HepG2 (cell line): Measurements from ENCODE around the gene ARHGAP32. TPM values are rescaled to one million over a fixed set of nuclear protein-coding genes. Genes with fewer than 3 reads are reported as not detected.

Source experiments
- ATAC-seq: fragments of 200-7000 bp; cut with Tn5 transposase; 3 replicates; pipeline ENCODE4 v1.9.1; 2020; ENCODE audit warnings: mild to moderate bottlenecking, moderate library complexity
- BruUV-seq: library from RNA; stranded (reverse); fragments of 400-500 nt; replicated peaks from 2 replicates; lab custom pipeline; 2021; lab: Mats Ljungman, UMichigan
- CTCF ChIA-PET: fragments of 300-600 bp; formaldehyde crosslinking; extraction: SDS; loops from one replicate; lab custom pipeline; 2021; ENCODE audit warnings: low total read pairs, inconsistent platforms, low intra/inter-chr PET ratio; lab: Yijun Ruan, JAX
- POLR2A ChIA-PET: fragments of 350-600 bp; sonication (Branson Sonifier 250); formaldehyde crosslinking; loops from one replicate; lab custom pipeline; 2020; ENCODE audit warnings: antibody characterized with exemption, inconsistent platforms; lab: Yijun Ruan, JAX
- DNase-seq: peaks from one replicate; pipeline ENCODE4 v3.0.0-alpha.2; 2015; ENCODE audit warnings: low spot score
- FAIRE-seq: peaks from 3 replicates; lab custom pipeline; 2011; peaks lifted over from hg19 to GRCh38; lab: Jason Lieb, UNC
- H2AFZ ChIP-seq: one replicate; pipeline ENCODE4 v1.6.1; 2011; ENCODE audit warnings: low read length, inconsistent platforms
- H3K27ac ChIP-seq: fragments of 300-600 bp; 3 replicates; pipeline ENCODE4 v1.8.0; 2011; ENCODE audit warnings: mixed run types, mild to moderate bottlenecking, mixed read lengths, low read length, inconsistent platforms; ENCODE audit not compliant: insufficient read depth; ENCODE audit errors: extremely low read length
- H3K27me3 ChIP-seq, 2 experiments: fragments of 200-600 bp in 1 of 2; 2 replicates in 1 of 2; 3 replicates in 1 of 2; pipeline versions ENCODE4 v1.6.0 to v1.8.0; 2011; ENCODE audit warnings: low read length in 2 of 2, mild to moderate bottlenecking in 2 of 2, moderate library complexity in 2 of 2, inconsistent platforms in 1 of 2; ENCODE audit not compliant: insufficient read depth in 2 of 2, control insufficient read depth in 1 of 2
- H3K36me3 ChIP-seq, 2 experiments: fragments of 200-600 bp in 1 of 2; replicated peaks in 1 of 2; 2 replicates in 1 of 2; 3 replicates in 1 of 2; pipeline versions ENCODE4 v1.5.1 to v1.8.0; 2011; ENCODE audit warnings: low read length in 2 of 2, inconsistent platforms in 1 of 2; ENCODE audit not compliant: insufficient read depth in 2 of 2, control insufficient read depth in 1 of 2
- H3K4me1 ChIP-seq: 2 replicates; pipeline ENCODE4 v1.5.1; 2012; ENCODE audit warnings: low read length, inconsistent platforms; ENCODE audit not compliant: insufficient read depth
- H3K4me2 ChIP-seq: 2 replicates; pipeline ENCODE4 v1.6.0; 2011; ENCODE audit warnings: low read depth, low read length, inconsistent platforms
- H3K4me3 ChIP-seq, 3 experiments: fragments of 200-600 bp in 1 of 3; sonication (generic), shearing (Covaris generic) in 1 of 3; replicated peaks in 1 of 3; 2 replicates each; pipeline ENCODE4 v1.5.1; 2011 to 2016; ENCODE audit warnings: low read length in 3 of 3, inconsistent platforms in 2 of 3, low read depth in 2 of 3, mild to moderate bottlenecking in 2 of 3, control low read depth in 1 of 3, mixed read lengths in 1 of 3; ENCODE audit not compliant: insufficient read depth in 1 of 3
- H3K79me2 ChIP-seq: one replicate; pipeline ENCODE4 v1.6.1; 2011; ENCODE audit warnings: low read length, inconsistent platforms; ENCODE audit not compliant: insufficient read depth
- H3K9ac ChIP-seq: 2 replicates; pipeline ENCODE4 v1.6.0; 2011; ENCODE audit warnings: mild to moderate bottlenecking, low read depth, low read length, inconsistent platforms; ENCODE audit not compliant: insufficient read depth
- H3K9me3 ChIP-seq: 2 replicates; pipeline ENCODE4 v1.5.1; 2012; ENCODE audit warnings: mild to moderate bottlenecking, low read length
- H4K20me1 ChIP-seq: 2 replicates; pipeline ENCODE4 v1.6.0; 2011; ENCODE audit warnings: inconsistent platforms, mild to moderate bottlenecking, low read length, moderate library complexity; ENCODE audit not compliant: insufficient read depth
- ASH2L ChIP-seq: fragments of 300-600, 200-600 bp; sonication (generic); IDR thresholded peaks from 2 replicates; pipeline ENCODE4 v1.7.0; 2017; ENCODE audit warnings: low read depth, mild to moderate bottlenecking, moderate library complexity, mixed read lengths, low read length; ENCODE audit not compliant: insufficient read length
- CEBPB ChIP-seq: IDR thresholded peaks from 2 replicates; pipeline ENCODE4 v1.6.1; 2011; ENCODE audit warnings: low read depth, low read length, improper control_type of control experiment, borderline replicate concordance
- FOXK2 ChIP-seq: fragments of 450-650 bp; IDR thresholded peaks from 2 replicates; pipeline ENCODE4 v1.6.1; 2016
- HES4 ChIP-seq: sonication (generic); formaldehyde crosslinking; IDR thresholded peaks from 2 replicates; pipeline ENCODE4 v1.9.0; 2021; ENCODE audit warnings: mild to moderate bottlenecking, missing genetic modification reagents, borderline replicate concordance
- HNRNPK ChIP-seq: fragments of 200-400 bp; formaldehyde crosslinking; IDR thresholded peaks from 2 replicates; pipeline ENCODE4 v1.6.1; 2018; ENCODE audit warnings: low read length, low read depth, moderate library complexity, mild to moderate bottlenecking; ENCODE audit not compliant: poor library complexity, severe bottlenecking
- KDM5A ChIP-seq: fragments of 200-600 bp; sonication (generic); IDR thresholded peaks from 2 replicates; pipeline ENCODE4 v1.7.0; 2018; ENCODE audit warnings: antibody characterized with exemption, mild to moderate bottlenecking, low read length, borderline replicate concordance
- MAFF ChIP-seq: IDR thresholded peaks from 2 replicates; pipeline ENCODE4 v1.6.1; 2011; ENCODE audit warnings: low read depth, low read length, improper control_type of control experiment
- MAFG ChIP-seq: sonication (generic); formaldehyde crosslinking; IDR thresholded peaks from 2 replicates; pipeline ENCODE4 v1.5.1; 2020; ENCODE audit warnings: mild to moderate bottlenecking, missing genetic modification reagents
- TCF12 ChIP-seq, 2 experiments: fragments of 450-650 bp in 1 of 2; sonication (generic) in 1 of 2; formaldehyde crosslinking in 1 of 2; IDR thresholded peaks; 2 replicates each; pipeline versions ENCODE4 v1.6.1 to v1.8.0; 2017 to 2022; ENCODE audit warnings: antibody characterized with exemption in 1 of 2, mild to moderate bottlenecking in 1 of 2, missing genetic modification reagents in 1 of 2, moderate library complexity in 1 of 2
- ZNF225 ChIP-seq: sonication (generic); formaldehyde crosslinking; IDR thresholded peaks from 2 replicates; pipeline ENCODE4 v1.4.0; 2020; ENCODE audit warnings: mild to moderate bottlenecking, missing genetic modification reagents
- ZNF33A ChIP-seq: sonication (generic); formaldehyde crosslinking; IDR thresholded peaks from 2 replicates; pipeline ENCODE4 v1.5.1; 2020; ENCODE audit warnings: missing genetic modification reagents, mild to moderate bottlenecking, moderate library complexity, borderline replicate concordance
- ZNF839 ChIP-seq: sonication (generic); formaldehyde crosslinking; IDR thresholded peaks from 2 replicates; pipeline ENCODE4 v1.4.0; 2020; ENCODE audit warnings: missing genetic modification reagents, mild to moderate bottlenecking, borderline replicate concordance
- ZZZ3 ChIP-seq: sonication (generic); formaldehyde crosslinking; IDR thresholded peaks from 2 replicates; pipeline ENCODE4 v1.4.0; 2020; ENCODE audit warnings: missing genetic modification reagents, mild to moderate bottlenecking, borderline replicate concordance
- WGBS: methylation state at CpG from one replicate; pipeline ENCODE4 v1.1.6; 2017; ENCODE audit warnings: low lambda C conversion rate; 5-methylcytosine and 5-hydroxymethylcytosine counted together
- in situ Hi-C: cut with HindIII; loops from 2 replicates; pipeline ENCODE4 v1.10.0; 2017; ENCODE audit warnings: low pct_unique_long_range_greater_than_20kb; ENCODE audit not compliant: extremely low pct_ligation_motif_present
- intact Hi-C: fragments of 100-400 bp; cut with micrococcal nuclease; formaldehyde crosslinking; loops from one replicate; pipeline ENCODE4 v1.10.0; 2022; ENCODE audit not compliant: unreplicated experiment
- polyA plus RNA-seq, 8 experiments: library from polyadenylated mRNA; depleted of rRNA in 3 of 8; stranded (reverse) in 7 of 8; unstranded in 1 of 8; fragments of >200 nt; fragmentation: Illumina TruSeq in 4 of 8; extraction: Trizol in 4 of 8; gene quantifications; 2 replicates each; pipeline versions ENCODE4 v1.2.1 to v1.2.3, GENCODE V29; 2011 to 2016; ENCODE audit warnings: low read depth in 4 of 8, missing spikeins in 1 of 8, mixed read lengths in 1 of 8; ENCODE audit not compliant: insufficient read depth in 1 of 8
- total RNA-seq, 5 experiments: library from RNA; depleted of rRNA; stranded (reverse); fragments of >200 nt; fragmentation: Illumina TruSeq; extraction: Trizol; gene quantifications; 2 replicates each; pipeline ENCODE4 v1.2.3, GENCODE V29; 2016; ENCODE audit warnings: low read depth in 1 of 5
- TF ChIP-seq, protein P1 (sequence below): sonication (generic); IDR thresholded peaks from 2 replicates; pipeline ENCODE4 v1.6.1; 2016; ENCODE audit warnings: low read depth, borderline replicate concordance
- TF ChIP-seq, protein P2 (sequence below): sonication (generic); formaldehyde crosslinking; IDR thresholded peaks from 2 replicates; pipeline ENCODE4 v1.4.0; 2020; ENCODE audit warnings: mild to moderate bottlenecking, missing genetic modification reagents
- TF ChIP-seq, protein P3 (sequence below): sonication (generic); formaldehyde crosslinking; conservative IDR thresholded peaks from 2 replicates; pipeline ENCODE4 v1.5.0; 2020; ENCODE audit warnings: missing genetic modification reagents
- TF ChIP-seq, protein P4 (sequence below): sonication (generic); formaldehyde crosslinking; IDR thresholded peaks from 2 replicates; pipeline ENCODE4 v1.8.0; 2022; ENCODE audit warnings: mild to moderate bottlenecking, missing genetic modification reagents, moderate library complexity

Gene ARHGAP32
- total and polyA plus RNA-seq, 2 of the 13 experiments (the other 11 are each of a cell fraction or from before 2014, with no cell fraction given) = 6.3 to 8.2 TPM

DNA sequence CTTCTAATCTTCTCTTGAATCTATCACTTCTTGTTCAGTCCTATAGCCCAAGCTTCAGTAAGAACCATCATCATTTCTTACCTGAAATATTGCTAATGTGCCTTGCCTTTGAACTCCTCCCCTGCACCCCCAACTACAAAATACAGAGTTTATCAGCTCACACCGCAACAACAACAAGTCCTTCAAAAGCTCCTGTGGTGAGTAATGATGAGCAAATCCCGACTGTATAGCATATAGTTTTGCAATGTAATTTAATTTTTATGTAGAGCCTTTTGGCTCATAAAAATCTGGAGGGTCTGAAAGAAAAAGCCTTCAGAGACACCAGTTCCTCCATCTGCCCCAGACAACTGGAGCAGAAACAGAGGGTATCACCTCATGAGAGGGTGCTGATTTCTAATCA is 124.7 kb downstream of the ARHGAP32 start:
- BruUV-seq = no TSS peak
- DNase-seq (no peak), FAIRE-seq (no peak), ATAC-seq (no peak)
- Histone ChIP-seq H3K27ac (no peak overlapping the region), H3K4me3 (no peak overlapping the region), H3K4me2 (no peak overlapping the region), H3K27me3 (no peaks in the 10 kb centered on the region), H3K9ac (no peak overlapping the region), H4K20me1 (no peaks in the 10 kb centered on the region), H3K36me3 (peaks cover 0 to 14% of the 10 kb centered on the region in 2 experiments; a peak in 1 of 5 replicates), H3K4me1 (peaks cover 7% of the 10 kb centered on the region; the same call in 1 of the 2 replicates), H3K79me2 (no peaks in the 10 kb centered on the region), H3K9me3 (no peaks in the 10 kb centered on the region), H2AFZ (no peak overlapping the region)
- CTCF ChIA-PET = no interaction called here
- TF ChIP-seq HNRNPK (no peak), CEBPB (no peak), ZNF839 (no peak), KDM5A (no peak), MAFF (no peak), FOXK2 (no peak), ZNF33A (no peak), MAFG (CRISPR knock-in tag) (no peak), ZNF225 (no peak), ASH2L (no peak), HES4 (CRISPR knock-in tag) (no peak), TCF12 (IDR thresholded peaks at IDR 0.05) (no peak), TCF12 (CRISPR knock-in tag; IDR thresholded peaks at IDR 0.05) (no peak), ZZZ3 (CRISPR knock-in tag) (no peak)
- TF ChIP-seq, protein P1, sequence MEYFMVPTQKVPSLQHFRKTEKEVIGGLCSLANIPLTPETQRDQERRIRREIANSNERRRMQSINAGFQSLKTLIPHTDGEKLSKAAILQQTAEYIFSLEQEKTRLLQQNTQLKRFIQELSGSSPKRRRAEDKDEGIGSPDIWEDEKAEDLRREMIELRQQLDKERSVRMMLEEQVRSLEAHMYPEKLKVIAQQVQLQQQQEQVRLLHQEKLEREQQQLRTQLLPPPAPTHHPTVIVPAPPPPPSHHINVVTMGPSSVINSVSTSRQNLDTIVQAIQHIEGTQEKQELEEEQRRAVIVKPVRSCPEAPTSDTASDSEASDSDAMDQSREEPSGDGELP = no peak
- TF ChIP-seq, protein P2, sequence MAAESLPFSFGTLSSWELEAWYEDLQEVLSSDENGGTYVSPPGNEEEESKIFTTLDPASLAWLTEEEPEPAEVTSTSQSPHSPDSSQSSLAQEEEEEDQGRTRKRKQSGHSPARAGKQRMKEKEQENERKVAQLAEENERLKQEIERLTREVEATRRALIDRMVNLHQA (CRISPR knock-in tag) = no peak
- TF ChIP-seq, protein P3, sequence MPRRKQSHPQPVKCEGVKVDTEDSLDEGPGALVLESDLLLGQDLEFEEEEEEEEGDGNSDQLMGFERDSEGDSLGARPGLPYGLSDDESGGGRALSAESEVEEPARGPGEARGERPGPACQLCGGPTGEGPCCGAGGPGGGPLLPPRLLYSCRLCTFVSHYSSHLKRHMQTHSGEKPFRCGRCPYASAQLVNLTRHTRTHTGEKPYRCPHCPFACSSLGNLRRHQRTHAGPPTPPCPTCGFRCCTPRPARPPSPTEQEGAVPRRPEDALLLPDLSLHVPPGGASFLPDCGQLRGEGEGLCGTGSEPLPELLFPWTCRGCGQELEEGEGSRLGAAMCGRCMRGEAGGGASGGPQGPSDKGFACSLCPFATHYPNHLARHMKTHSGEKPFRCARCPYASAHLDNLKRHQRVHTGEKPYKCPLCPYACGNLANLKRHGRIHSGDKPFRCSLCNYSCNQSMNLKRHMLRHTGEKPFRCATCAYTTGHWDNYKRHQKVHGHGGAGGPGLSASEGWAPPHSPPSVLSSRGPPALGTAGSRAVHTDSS (CRISPR knock-in tag) = no peak
- TF ChIP-seq, protein P4, sequence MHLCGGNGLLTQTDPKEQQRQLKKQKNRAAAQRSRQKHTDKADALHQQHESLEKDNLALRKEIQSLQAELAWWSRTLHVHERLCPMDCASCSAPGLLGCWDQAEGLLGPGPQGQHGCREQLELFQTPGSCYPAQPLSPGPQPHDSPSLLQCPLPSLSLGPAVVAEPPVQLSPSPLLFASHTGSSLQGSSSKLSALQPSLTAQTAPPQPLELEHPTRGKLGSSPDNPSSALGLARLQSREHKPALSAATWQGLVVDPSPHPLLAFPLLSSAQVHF (CRISPR knock-in tag) = no peak
- in situ Hi-C loops = no loop called here
- intact Hi-C loops = no loop called here
- POLR2A ChIA-PET = no interaction called here
- 91% methylated on average over 2 of the region's 2 CpGs for WGBS
